NCI-H510A treated with DMSO at 0.1 percent for 48 hours (cell line): ENCODE results near the gene CFTR.
"Not testable (repeated sequence)": the region's sequence is repeated elsewhere in the genome, so short reads cannot be mapped to it uniquely, and the experiment has no call there.

ENCODE experiments used
- DNase-seq: peaks from one replicate; lab custom pipeline; 2025; lab: John Stamatoyannopoulos, UW

Gene CFTR

GRCh38 chr7:117689406-117689805, 209.6 kb downstream of the CFTR start:
- no peak for DNase-seq

- no peak for DNase-seq
These were observed 210.3 kb downstream of the CFTR start for GRCh38 chr7:117690147-117690546.

- no peak for DNase-seq
These were observed 212.5 kb downstream of the CFTR start for GRCh38 chr7:117692338-117692737.

GRCh38 chr7:117698018-117698417, 218.2 kb downstream of the CFTR start:
- DNase-seq = no peak

- DNase-seq = no peak
These were observed 224.2 kb downstream of the CFTR start for GRCh38 chr7:117704063-117704462.

- DNase-seq = no peak
These were observed 225.8 kb downstream of the CFTR start for GRCh38 chr7:117705630-117706029.

GRCh38 chr7:117706210-117706609, 226.4 kb downstream of the CFTR start:
- DNase-seq = no peak

GRCh38 chr7:117707080-117707479, 227.3 kb downstream of the CFTR start:
- no peak for DNase-seq

GRCh38 chr7:117708173-117708572, 228.3 kb downstream of the CFTR start:
- DNase-seq = not testable (repeated sequence)

- DNase-seq = no peak
These were observed 231.7 kb downstream of the CFTR start for GRCh38 chr7:117711556-117711955.

- DNase-seq = peak; percentile 11
These were observed 236.1 kb downstream of the CFTR start for GRCh38 chr7:117715784-117716445.

GRCh38 chr7:117716707-117717299, 237.0 kb downstream of the CFTR start:
- no peak for DNase-seq

GRCh38 chr7:117717357-117717756, 237.5 kb downstream of the CFTR start:
- DNase-seq = no peak
